Measurements from ENCODE around the gene ANKS1A. TPM values are rescaled to one million over a fixed set of nuclear protein-coding genes. Genes with fewer than 3 reads are reported as not detected.

The ANKS1A gene
- total RNA-seq, 3 donors from 2014 or later (not counting 1 experiment from before 2014, with no cell fraction given): 10.4 to 11.5 (median 10.9) TPM

DNA sequence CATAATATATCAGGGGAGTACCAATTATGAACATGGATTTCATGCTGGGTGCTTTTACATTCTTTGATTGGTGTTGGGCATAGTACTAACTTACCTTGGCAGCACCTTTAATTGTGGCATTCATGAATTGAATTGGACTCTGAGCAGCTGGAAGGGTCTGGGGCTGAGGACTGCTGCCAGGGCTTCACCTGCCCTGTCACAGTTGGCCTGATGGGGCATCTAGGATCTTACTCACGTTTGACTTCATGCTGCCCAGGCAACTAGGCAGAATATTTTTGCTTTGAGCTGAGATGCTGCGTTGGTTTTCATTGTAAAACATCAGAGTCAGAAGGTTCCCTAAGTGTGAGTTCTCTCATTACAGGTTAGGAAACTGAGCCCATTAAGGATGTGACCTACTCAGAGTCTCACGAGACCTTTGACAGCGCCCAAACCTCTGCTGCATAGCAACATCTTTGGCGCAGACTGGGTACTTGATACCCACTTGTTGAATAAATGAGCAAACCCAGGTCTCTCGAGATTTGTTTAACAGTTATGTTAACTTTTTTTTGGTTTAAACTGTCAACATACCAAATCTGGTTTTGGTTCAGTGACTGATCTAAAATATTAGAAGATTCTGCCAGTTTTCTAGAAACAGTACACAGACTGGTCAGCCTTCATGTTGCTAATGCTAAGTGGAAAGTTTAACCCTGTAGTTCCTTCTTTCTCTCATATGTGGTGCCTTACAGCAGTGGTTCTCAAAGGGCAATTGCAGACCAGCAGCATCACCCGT lies 147.2 kb downstream of the ANKS1A start:
- WGBS (ENCODE audit: insufficient coverage): 62% methylated on average over 7 of the region's 7 CpGs
- DNase-seq (no peak), ATAC-seq (no peak)
- H3K36me3 ChIP-seq (ENCODE audit: control insufficient read depth, insufficient read depth, low read length): no peaks in the 10 kb centered on the region
- H3K9me3 Mint-ChIP-seq: no peaks in the 10 kb centered on the region
- H3K4me1 ChIP-seq (ENCODE audit: control insufficient read depth, insufficient read depth, low read length): peaks cover 5% of the 10 kb centered on the region
- no peak overlapping the region for H3K4me3 Mint-ChIP-seq
- H3K4me3 ChIP-seq (ENCODE audit: low read length): no peak overlapping the region
- H3K27me3 ChIP-seq (ENCODE audit: control insufficient read depth, insufficient read depth, low read length): no peaks in the 10 kb centered on the region
- H3K36me3 Mint-ChIP-seq: no peaks in the 10 kb centered on the region
- H3K27ac Mint-ChIP-seq: no peak overlapping the region
- no peak overlapping the region for H3K27ac ChIP-seq (ENCODE audit: low read length)
- TF ChIP-seq, protein P1, sequence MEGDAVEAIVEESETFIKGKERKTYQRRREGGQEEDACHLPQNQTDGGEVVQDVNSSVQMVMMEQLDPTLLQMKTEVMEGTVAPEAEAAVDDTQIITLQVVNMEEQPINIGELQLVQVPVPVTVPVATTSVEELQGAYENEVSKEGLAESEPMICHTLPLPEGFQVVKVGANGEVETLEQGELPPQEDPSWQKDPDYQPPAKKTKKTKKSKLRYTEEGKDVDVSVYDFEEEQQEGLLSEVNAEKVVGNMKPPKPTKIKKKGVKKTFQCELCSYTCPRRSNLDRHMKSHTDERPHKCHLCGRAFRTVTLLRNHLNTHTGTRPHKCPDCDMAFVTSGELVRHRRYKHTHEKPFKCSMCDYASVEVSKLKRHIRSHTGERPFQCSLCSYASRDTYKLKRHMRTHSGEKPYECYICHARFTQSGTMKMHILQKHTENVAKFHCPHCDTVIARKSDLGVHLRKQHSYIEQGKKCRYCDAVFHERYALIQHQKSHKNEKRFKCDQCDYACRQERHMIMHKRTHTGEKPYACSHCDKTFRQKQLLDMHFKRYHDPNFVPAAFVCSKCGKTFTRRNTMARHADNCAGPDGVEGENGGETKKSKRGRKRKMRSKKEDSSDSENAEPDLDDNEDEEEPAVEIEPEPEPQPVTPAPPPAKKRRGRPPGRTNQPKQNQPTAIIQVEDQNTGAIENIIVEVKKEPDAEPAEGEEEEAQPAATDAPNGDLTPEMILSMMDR (IDR thresholded peaks at IDR 0.05): no peak
- H3K9me3 ChIP-seq (ENCODE audit: control insufficient read depth, insufficient read depth, low read length): no peaks in the 10 kb centered on the region
- H3K4me1 Mint-ChIP-seq: peaks cover 0 to 6% of the 10 kb centered on the region in 2 donors
- intact Hi-C loops (cut with micrococcal nuclease): no loop called here
- no peaks in the 10 kb centered on the region for H3K27me3 Mint-ChIP-seq (ENCODE audit: low read depth in 2 of 2)

GRCh38 chr6:35036828-35037663 lies 148.0 kb downstream of the ANKS1A start:
- Mint-ChIP-seq H3K4me3 (no peak overlapping the region), H3K27ac (no peak overlapping the region), H3K36me3 (no peaks in the 10 kb centered on the region), H3K9me3 (no peaks in the 10 kb centered on the region), H3K4me1 (peaks cover 4 to 6% of the 10 kb centered on the region in 2 donors), H3K27me3 (ENCODE audit: low read depth in 2 of 2) (no peaks in the 10 kb centered on the region)
- TF ChIP-seq, protein P1 (IDR thresholded peaks at IDR 0.05): no peak
- Histone ChIP-seq H3K27me3 (ENCODE audit: control insufficient read depth, insufficient read depth, low read length) (no peaks in the 10 kb centered on the region), H3K36me3 (ENCODE audit: control insufficient read depth, insufficient read depth, low read length) (no peaks in the 10 kb centered on the region), H3K27ac (ENCODE audit: low read length) (no peak overlapping the region), H3K4me3 (ENCODE audit: low read length) (no peak overlapping the region), H3K9me3 (ENCODE audit: control insufficient read depth, insufficient read depth, low read length) (no peaks in the 10 kb centered on the region), H3K4me1 (ENCODE audit: control insufficient read depth, insufficient read depth, low read length) (peaks cover 5% of the 10 kb centered on the region)
- DNase-seq (no peak), ATAC-seq (no peak)
- intact Hi-C loops (cut with micrococcal nuclease): no loop called here
- 64% methylated on average over 7 of the region's 8 CpGs for whole genome bisulfite sequencing (ENCODE audit: insufficient coverage)

DNA sequence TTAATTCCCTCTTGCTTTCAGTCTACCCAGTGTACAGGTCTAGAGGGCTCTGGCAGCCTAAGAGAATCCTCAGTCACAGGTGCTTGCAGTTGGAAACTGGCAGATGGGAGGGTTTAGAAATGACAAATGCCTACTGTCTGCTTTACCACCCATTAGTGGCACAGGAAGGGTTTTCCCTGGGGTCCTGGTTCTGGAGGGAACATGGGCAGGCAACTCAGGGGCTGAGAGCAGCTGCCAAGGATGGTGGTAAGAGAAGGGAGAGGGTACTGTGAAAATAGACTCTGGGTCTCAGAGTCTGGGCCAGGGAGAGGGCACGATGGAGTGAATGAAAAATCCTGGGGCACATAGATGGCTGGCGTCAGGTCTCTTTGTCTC lies 148.6 kb downstream of the ANKS1A start:
- Mint-ChIP-seq H3K9me3 (no peaks in the 10 kb centered on the region), H3K4me3 (no peak overlapping the region), H3K27ac (no peak overlapping the region), H3K4me1 (peaks cover 4 to 6% of the 10 kb centered on the region in 2 donors), H3K27me3 (ENCODE audit: low read depth in 2 of 2) (no peaks in the 10 kb centered on the region), H3K36me3 (no peaks in the 10 kb centered on the region)
- Histone ChIP-seq H3K4me1 (ENCODE audit: control insufficient read depth, insufficient read depth, low read length) (peaks cover 5% of the 10 kb centered on the region), H3K36me3 (ENCODE audit: control insufficient read depth, insufficient read depth, low read length) (no peaks in the 10 kb centered on the region), H3K4me3 (ENCODE audit: low read length) (no peak overlapping the region), H3K27ac (ENCODE audit: low read length) (no peak overlapping the region), H3K27me3 (ENCODE audit: control insufficient read depth, insufficient read depth, low read length) (no peaks in the 10 kb centered on the region), H3K9me3 (ENCODE audit: control insufficient read depth, insufficient read depth, low read length) (no peaks in the 10 kb centered on the region)
- intact Hi-C loops (cut with micrococcal nuclease): no loop called here
- TF ChIP-seq, protein P1 (IDR thresholded peaks at IDR 0.05): no peak
- WGBS (ENCODE audit: insufficient coverage): 83% methylated on average over 2 of the region's 2 CpGs
- DNase-seq (no peak), ATAC-seq (no peak)

Data from natural killer cell (primary cell).